GM12875 (cell line): Measurements from ENCODE around the gene TBX2.
"Not testable (repeated sequence)": the region's sequence is repeated elsewhere in the genome, so short reads cannot be mapped to it uniquely, and the experiment has no call there.

Experiments
- H3K4me3 ChIP-seq: one replicate; pipeline ENCODE4 v1.5.1; 2011; ENCODE audit warnings: low read depth, low read length, control low read depth
- TF ChIP-seq, protein P1 (sequence below): IDR thresholded peaks from 2 replicates; pipeline ENCODE4 v1.5.1; 2011; ENCODE audit warnings: low read depth, mild to moderate bottlenecking, control low read depth, inconsistent platforms, low read length, moderate library complexity, borderline replicate concordance; ENCODE audit not compliant: insufficient read depth

The TBX2 gene

DNA sequence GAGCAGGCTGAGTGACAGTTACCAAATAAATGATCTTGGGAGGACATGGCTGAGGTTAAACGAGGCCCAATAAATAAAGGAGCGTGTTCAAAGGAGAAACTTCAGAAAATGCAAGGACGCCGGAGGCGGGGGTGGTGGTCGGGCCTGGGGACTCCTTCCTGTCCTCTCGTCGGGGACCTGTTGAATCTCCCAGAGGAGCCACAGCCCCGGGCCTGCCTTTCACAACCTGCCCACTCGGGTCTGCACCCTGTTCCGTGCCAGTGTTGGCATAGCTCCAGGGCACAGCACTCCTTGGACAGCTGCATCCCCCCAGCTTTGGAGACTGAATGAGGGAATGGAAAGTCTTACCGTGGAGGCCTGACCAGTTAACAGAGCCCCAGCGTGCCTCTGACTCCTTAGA is 44.4 kb downstream of the TBX2 start:
- TF ChIP-seq, protein P1, sequence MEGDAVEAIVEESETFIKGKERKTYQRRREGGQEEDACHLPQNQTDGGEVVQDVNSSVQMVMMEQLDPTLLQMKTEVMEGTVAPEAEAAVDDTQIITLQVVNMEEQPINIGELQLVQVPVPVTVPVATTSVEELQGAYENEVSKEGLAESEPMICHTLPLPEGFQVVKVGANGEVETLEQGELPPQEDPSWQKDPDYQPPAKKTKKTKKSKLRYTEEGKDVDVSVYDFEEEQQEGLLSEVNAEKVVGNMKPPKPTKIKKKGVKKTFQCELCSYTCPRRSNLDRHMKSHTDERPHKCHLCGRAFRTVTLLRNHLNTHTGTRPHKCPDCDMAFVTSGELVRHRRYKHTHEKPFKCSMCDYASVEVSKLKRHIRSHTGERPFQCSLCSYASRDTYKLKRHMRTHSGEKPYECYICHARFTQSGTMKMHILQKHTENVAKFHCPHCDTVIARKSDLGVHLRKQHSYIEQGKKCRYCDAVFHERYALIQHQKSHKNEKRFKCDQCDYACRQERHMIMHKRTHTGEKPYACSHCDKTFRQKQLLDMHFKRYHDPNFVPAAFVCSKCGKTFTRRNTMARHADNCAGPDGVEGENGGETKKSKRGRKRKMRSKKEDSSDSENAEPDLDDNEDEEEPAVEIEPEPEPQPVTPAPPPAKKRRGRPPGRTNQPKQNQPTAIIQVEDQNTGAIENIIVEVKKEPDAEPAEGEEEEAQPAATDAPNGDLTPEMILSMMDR: no peak
- H3K4me3 ChIP-seq: no peak overlapping the region

DNA sequence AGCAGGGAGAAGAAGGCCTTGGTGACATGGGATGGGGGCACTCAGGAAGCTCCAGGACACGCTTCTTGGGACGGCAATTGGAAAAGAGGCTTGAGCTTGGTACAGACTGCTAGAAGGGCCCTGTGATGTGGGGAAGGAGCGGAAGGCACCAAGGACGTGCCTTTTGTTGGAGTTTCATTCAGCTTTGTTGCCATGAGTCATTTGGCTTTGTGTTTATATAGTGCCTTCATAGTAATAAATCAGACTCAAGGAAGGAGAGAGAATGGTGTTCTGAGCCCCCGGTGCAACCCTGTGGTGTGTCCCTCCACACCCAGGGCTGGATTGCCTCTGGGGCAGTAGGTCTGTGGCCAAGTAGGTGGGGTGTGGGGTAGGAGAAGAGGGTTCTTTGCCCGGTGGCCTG is 45.2 kb downstream of the TBX2 start:
- H3K4me3 ChIP-seq: no peak overlapping the region
- TF ChIP-seq, protein P1: no peak

DNA sequence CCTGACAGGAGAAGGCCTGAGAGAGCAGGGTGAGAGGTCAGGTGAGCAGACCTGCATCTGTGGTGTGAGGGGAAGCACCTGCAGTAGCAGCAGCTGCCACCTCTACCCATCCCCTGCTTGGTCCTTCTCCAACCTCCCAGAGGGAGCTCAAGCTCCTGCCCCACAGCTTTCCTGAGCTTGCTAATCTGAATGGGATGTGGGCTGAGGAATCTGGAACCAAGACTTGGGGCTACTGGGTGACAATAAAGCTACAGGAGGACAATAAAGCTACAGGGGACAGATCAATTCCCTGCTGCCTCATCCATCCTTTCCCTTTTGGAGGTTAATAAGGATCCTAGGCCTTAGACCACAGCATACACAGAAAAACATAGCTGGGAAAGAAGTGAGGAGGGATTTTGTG is 47.7 kb downstream of the TBX2 start:
- TF ChIP-seq, protein P1: no peak
- H3K4me3 ChIP-seq: no peak overlapping the region

DNA sequence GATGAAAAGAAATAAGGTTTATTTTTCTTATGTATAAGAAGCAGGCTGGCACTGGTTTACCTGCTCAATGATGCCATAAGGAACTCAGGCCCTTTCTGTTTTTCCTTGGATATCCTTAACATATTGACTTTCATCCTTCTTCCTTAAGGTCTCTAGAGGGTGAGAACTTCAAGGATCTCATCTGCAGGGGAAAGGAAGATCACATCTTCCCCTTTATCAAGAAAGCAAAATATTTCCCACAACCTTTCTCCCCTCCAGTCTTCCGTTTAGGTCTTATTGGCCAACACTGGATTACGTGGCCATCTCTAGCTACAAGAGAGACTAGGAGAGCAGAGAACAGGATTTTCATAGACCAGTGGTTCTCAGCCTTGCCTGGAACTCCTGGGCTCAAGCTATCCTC is 48.4 kb downstream of the TBX2 start:
- TF ChIP-seq, protein P1: no peak

DNA sequence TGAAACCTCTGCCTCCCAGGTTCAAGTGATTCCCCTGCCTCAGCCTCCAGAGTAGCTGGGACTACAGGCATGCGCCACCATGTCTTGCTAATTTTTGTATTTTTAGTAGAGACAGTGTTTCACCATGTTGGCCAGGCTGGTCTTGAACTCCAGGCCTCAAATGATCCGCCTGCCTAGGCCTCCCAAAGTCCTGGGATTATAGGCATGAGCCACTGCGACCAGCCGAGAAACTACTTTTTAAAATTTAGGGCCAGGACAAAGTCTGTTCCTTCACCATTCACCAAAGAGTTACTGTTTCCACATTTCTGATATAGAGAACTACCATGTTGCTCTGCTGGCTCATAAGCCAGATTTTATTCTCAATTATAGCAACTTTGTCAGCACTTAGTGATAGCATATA is 49.5 kb downstream of the TBX2 start:
- H3K4me3 ChIP-seq: not testable (repeated sequence)

More for the DNA sequence above, 48.4 kb downstream of the TBX2 start:
- H3K4me3 ChIP-seq: no peak overlapping the region

DNA sequence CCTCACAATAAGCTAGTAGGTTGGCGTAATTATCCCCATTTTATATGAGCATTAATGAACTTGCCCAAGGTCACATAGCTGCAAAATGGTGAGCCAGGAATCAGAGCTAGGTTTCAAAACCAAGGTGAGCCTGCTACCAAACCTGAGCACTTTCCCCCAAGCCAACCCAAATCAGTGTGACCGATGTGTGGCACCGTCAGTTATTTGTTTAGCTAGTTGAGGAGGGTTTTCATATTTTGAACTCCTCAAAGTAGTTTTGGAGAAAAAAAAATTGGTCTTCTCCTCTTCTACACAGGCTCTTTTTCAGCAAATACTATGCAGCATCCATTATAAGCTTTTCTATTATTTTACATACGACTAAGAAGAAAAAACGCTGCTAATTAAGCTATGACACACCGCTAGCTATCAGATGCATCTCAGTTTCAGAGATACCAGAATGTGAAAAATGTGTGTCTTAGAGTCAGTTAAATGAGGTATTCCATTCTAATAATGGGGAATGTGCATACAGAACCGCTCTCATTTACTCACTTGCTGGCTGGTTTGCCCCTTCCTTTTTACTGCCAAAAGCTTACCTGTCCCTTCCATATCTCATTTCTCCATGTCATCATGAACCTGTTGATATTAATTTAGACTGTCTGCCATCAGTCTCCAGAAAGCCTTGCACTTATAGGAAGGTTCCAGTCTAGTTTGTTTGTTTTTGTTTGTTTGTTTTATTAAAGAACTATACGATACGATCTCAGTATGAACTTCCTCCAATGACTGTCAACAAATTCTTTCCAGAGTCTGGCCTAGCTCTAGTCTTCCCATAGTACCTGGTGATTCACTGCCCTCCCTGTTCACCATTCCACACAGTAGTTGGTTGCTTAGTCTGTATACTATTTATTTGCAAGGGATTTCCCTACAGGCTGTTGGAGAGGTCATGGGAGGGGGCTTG is 50.3 kb downstream of the TBX2 start:
- TF ChIP-seq, protein P1: no peak
- no peak overlapping the region for H3K4me3 ChIP-seq

DNA sequence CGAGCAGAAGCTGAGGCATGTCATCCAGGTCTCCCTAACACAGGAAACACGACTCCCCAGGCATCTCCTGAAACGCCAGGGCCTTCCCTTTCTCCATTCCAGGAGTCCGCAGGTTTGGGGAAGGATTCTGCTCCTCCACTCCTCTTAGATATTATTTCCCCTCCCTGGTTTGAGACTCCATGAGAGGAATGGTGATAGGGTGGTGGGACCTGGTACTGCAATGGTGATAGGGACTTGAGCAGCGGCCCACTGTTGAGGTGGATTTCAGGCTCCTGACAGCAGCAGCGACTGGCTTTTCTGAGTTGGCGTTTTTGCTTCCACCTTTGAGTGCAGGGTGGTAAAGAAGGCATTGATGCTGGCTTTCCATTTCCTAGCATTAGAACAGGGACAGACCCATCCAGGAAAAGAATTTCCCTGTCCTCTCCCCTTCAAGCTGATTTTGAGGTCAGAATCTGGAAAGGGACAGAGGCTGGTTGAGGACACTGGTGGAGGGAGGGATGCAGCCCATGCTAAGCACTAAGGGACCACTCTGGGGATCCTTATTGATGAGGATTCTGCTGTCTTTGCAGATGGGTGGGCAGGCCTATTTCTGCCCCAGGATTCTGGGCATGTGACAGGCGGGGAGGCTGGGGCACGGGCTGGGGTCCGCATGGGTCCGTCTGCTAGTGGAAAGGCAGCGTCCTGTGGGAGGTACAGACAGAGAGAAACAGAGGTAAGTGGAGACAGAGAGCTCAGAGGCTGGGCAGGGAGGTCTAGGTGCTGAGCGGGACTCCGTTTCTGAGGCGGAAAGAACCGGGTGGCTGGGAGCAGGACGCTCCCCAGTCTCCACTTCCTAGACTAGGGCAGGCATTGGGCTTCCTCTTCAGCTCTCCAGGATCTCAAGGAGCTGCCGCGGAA is 51.2 kb downstream of the TBX2 start:
- no peak overlapping the region for H3K4me3 ChIP-seq
- TF ChIP-seq, protein P1: no peak
